GM12878 (cell line): ENCODE data around the gene DNAJC4. TPM values are rescaled to one million over a fixed set of nuclear protein-coding genes. Genes with fewer than 3 reads are reported as not detected.

Source experiments
- EGR1 ChIP-seq, 2 experiments: IDR thresholded peaks; 1 replicate in 1 of 2; 2 replicates in 1 of 2; pipeline ENCODE4 v1.6.1; 2011 to 2012; ENCODE audit warnings: low read depth in 2 of 2, low read length in 2 of 2, borderline replicate concordance in 1 of 2, mild to moderate bottlenecking in 1 of 2, moderate library complexity in 1 of 2
- FOXK2 ChIP-seq: fragments of 450-650 bp; IDR thresholded peaks from 2 replicates; pipeline ENCODE4 v1.6.1; 2017; ENCODE audit warnings: mild to moderate bottlenecking, moderate library complexity
- HDAC6 ChIP-seq: fragments of 200-600 bp; sonication (generic); IDR thresholded peaks from one replicate; pipeline ENCODE4 v1.8.0; 2017; ENCODE audit warnings: antibody characterized with exemption; ENCODE audit not compliant: unreplicated experiment
- HDGF ChIP-seq: fragments of 450-650 bp; IDR thresholded peaks from 2 replicates; pipeline ENCODE4 v1.6.1; 2016; ENCODE audit warnings: antibody characterized with exemption
- KLF5 ChIP-seq: fragments of 450-650 bp; IDR thresholded peaks from 2 replicates; pipeline ENCODE4 v1.6.1; 2014; ENCODE audit warnings: mild to moderate bottlenecking; ENCODE audit not compliant: partially characterized antibody
- POU2F2 ChIP-seq: IDR thresholded peaks from 3 replicates; pipeline ENCODE4 v1.6.1; 2011; ENCODE audit warnings: low read depth, mild to moderate bottlenecking, low read length, borderline replicate concordance
- SP1 ChIP-seq: IDR thresholded peaks from one replicate; pipeline ENCODE4 v1.6.1; 2011; ENCODE audit warnings: low read depth, low read length
- TCF12 ChIP-seq: IDR thresholded peaks from 2 replicates; pipeline ENCODE4 v1.6.1; 2011; ENCODE audit warnings: low read depth, mild to moderate bottlenecking, low read length
- WRNIP1 ChIP-seq: IDR thresholded peaks from 2 replicates; pipeline ENCODE4 v1.6.1; 2011; ENCODE audit warnings: low read depth, low read length, improper control_type of control experiment, borderline replicate concordance
- ZNF24 ChIP-seq: fragments of 450-650 bp; IDR thresholded peaks from 2 replicates; pipeline ENCODE4 v1.6.1; 2017; ENCODE audit warnings: antibody characterized with exemption, mild to moderate bottlenecking
- polyA plus RNA-seq, 11 experiments: library from polyadenylated mRNA; depleted of rRNA in 4 of 11; unstranded in 6 of 11; stranded (reverse) in 5 of 11; fragments of >200 nt; fragmentation: Nextera tagmentation in 4 of 11; fragmentation: Illumina TruSeq in 1 of 11; extraction: Ambion mirVana in 4 of 11; extraction: Trizol in 1 of 11; gene quantifications; 1 replicate in 1 of 11; 2 replicates in 10 of 11; pipeline versions ENCODE4 v1.2.1 to v1.2.3, GENCODE V29; 2011 to 2016; ENCODE audit warnings: inconsistent platforms in 2 of 11, missing spikeins in 2 of 11, low read depth in 1 of 11
- total RNA-seq, 4 experiments: library from RNA; depleted of rRNA in 3 of 4; stranded (reverse); fragments of >200 nt in 3 of 4; fragmentation: Illumina TruSeq in 1 of 4; extraction: Trizol in 1 of 4; gene quantifications; 2 replicates each; pipeline versions ENCODE4 v1.2.1 to v1.2.3, GENCODE V29; 2013 to 2021
- TF ChIP-seq, protein P1 (sequence below): fragments of 450-650 bp; IDR thresholded peaks from 2 replicates; pipeline ENCODE4 v1.6.1; 2016; ENCODE audit warnings: mild to moderate bottlenecking, moderate library complexity, borderline replicate concordance

The DNAJC4 gene
- total and polyA plus RNA-seq, 10 of the 15 experiments (the other 5 are each of a cell fraction or from before 2014, with no cell fraction given), result 3.7 to 64.9 (median 30.1) TPM

GRCh38 chr11:64234647-64235379 is 4.5 kb downstream of the DNAJC4 start (continued):
- TF ChIP-seq, protein P1, sequence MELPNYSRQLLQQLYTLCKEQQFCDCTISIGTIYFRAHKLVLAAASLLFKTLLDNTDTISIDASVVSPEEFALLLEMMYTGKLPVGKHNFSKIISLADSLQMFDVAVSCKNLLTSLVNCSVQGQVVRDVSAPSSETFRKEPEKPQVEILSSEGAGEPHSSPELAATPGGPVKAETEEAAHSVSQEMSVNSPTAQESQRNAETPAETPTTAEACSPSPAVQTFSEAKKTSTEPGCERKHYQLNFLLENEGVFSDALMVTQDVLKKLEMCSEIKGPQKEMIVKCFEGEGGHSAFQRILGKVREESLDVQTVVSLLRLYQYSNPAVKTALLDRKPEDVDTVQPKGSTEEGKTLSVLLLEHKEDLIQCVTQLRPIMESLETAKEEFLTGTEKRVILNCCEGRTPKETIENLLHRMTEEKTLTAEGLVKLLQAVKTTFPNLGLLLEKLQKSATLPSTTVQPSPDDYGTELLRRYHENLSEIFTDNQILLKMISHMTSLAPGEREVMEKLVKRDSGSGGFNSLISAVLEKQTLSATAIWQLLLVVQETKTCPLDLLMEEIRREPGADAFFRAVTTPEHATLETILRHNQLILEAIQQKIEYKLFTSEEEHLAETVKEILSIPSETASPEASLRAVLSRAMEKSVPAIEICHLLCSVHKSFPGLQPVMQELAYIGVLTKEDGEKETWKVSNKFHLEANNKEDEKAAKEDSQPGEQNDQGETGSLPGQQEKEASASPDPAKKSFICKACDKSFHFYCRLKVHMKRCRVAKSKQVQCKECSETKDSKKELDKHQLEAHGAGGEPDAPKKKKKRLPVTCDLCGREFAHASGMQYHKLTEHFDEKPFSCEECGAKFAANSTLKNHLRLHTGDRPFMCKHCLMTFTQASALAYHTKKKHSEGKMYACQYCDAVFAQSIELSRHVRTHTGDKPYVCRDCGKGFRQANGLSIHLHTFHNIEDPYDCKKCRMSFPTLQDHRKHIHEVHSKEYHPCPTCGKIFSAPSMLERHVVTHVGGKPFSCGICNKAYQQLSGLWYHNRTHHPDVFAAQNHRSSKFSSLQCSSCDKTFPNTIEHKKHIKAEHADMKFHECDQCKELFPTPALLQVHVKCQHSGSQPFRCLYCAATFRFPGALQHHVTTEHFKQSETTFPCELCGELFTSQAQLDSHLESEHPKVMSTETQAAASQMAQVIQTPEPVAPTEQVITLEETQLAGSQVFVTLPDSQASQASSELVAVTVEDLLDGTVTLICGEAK, result no peak
- no peak for TF ChIP-seq FOXK2
- TF ChIP-seq KLF5, result no peak
- no peak for TF ChIP-seq HDGF
- TF ChIP-seq POU2F2, result no peak
- TF ChIP-seq SP1, result no peak
- TF ChIP-seq EGR1 (IDR thresholded peaks at IDR 0.05; ENCODE audit: borderline replicate concordance in 1 of 2, low read depth in 2 of 2, low read length in 2 of 2), result no peak
- TF ChIP-seq HDAC6, result no peak
- TF ChIP-seq ZNF24, result no peak
- TF ChIP-seq WRNIP1, result no peak
- TF ChIP-seq TCF12, result no peak
